DMS114 treated with DMSO at 0.1 percent for 48 hours (cell line): ENCODE results near the gene SNX9.
"Not testable (repeated sequence)": the region's sequence is repeated elsewhere in the genome, so short reads cannot be mapped to it uniquely, and the experiment has no call there.

ENCODE experiments used
- DNase-seq: peaks from one replicate; lab custom pipeline; 2025; ENCODE audit not compliant: unreplicated experiment; lab: John Stamatoyannopoulos, UW

The SNX9 gene

DNA sequence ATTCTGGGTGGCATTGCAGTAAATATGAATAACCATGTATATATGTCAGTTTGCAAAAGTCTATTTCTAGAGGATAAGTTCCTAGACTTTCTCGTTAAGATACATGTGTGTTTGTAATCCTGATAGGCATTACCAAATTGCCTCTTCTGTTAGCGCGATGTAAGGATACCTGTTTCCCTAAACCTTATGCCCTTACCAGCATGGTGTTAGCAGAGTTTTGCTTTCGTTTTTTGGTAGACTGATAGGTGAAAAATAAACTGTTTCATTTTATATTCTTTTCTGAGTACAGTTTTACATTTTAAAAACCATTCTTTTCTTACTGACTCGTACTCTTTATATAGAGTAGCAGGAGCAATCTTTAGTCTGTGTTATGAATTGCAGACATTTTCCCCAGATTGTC lies 32.3 kb downstream of the SNX9 start:
- no peak for DNase-seq

- not testable (repeated sequence) for DNase-seq
Observed at GRCh38 chr6:157855804-157856203, 32.8 kb downstream of the SNX9 start.

DNA sequence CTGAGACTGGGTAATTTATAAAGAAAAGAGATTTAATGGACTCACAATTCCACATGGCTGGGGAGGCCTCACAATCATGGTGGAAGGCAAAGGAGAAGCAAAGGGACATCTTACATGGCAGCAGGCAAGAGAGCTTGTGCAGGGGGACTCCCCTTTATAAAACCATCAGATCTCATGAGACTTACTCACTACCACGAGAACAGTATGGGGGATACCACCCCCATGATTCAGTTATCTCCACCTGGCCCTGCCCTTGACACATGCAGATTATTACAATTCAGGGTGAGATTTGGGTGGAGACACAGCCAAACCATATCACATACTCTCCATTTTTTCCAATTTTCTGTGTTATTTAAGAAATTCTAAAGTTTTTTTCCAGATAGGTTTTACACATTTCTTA lies 35.6 kb downstream of the SNX9 start:
- not testable (repeated sequence) for DNase-seq

DNA sequence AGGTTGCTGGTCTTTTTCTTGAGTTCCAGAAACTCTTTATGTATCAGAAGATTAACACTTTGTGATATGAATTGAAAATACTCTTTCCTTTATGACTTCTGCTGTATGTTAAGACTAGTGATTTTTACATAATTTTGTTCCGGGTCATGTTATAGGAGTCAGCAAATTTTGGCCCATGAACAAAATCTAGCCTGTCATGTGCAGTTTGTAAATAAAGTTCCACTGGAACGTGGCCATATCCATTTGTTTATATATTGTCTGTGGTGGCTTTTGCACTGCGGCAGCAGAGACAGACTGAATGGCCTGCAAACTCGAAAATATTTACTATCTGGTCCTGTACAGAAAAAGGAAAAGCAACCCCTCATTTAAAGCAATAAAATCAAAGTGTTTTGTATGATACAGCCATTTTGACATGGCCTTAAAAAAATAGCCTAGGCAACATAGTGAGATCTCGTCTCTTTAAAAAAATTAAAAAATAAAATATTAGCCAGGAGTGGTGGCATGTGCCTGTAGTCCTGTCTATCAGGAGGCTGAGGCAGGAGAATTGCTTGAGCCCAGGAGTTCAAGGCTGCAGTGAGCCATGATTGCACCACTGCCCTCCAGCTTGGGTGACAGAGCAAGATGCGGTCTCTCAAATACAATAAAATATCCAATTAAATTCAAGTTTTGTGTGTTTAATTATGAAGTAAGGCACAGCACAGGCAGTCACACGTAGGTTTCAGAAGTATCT lies 36.9 kb downstream of the SNX9 start:
- no peak for DNase-seq

DNA sequence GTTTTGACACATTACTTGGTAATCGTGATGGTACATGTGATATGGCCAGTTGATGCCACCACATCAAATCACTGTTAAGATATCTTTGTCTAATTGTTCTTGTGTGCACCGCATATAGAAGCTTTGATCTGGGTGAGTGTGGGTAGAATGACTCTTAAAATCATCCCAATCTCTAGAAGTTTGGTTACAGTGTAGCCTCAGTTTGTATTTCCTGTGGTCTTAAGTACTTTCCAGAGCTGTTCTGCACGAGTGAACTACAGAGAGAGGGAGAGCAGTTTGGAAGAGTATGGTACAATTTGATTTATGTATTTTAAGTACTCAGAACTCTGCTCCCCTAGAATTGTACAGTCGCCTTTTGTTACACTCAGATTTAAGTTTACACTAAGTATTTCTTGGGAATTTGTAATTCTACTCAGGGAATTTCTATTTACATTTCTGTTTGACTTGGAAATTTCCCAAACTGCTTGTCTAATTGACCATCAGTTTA lies 37.5 kb downstream of the SNX9 start:
- no peak for DNase-seq

DNA sequence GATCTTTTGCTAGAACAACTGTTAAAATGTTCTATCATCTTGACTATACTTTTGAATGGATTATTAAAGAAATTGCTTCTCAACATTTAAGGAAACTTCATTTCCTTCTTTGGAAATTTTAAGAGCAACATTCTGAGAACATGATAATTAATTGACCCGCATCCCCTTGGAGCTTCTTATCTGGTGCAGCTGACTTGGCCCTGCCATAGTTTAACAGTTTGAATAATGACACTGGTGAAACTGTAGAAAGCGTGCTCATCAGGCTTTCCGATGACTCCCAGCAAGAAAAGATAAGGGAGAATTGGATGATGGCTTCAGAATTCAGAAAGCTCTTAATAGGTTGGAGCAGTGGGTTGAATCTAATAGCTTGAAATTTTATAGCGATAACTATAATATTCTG lies 38.1 kb downstream of the SNX9 start:
- no peak for DNase-seq

- no peak for DNase-seq
Observed at GRCh38 chr6:157861814-157862213, 38.8 kb downstream of the SNX9 start.

- no peak for DNase-seq
Observed at GRCh38 chr6:157862706-157863105, 39.7 kb downstream of the SNX9 start.

GRCh38 chr6:157864185-157864761 lies 41.2 kb downstream of the SNX9 start:
- DNase-seq: no peak

GRCh38 chr6:157865249-157865648 lies 42.2 kb downstream of the SNX9 start:
- DNase-seq: no peak

GRCh38 chr6:157867155-157867559 lies 44.1 kb downstream of the SNX9 start:
- no peak for DNase-seq

- DNase-seq: no peak
Observed at GRCh38 chr6:157867981-157868380, 44.9 kb downstream of the SNX9 start.

- no peak for DNase-seq
Observed at GRCh38 chr6:157868835-157869234, 45.8 kb downstream of the SNX9 start.

DNA sequence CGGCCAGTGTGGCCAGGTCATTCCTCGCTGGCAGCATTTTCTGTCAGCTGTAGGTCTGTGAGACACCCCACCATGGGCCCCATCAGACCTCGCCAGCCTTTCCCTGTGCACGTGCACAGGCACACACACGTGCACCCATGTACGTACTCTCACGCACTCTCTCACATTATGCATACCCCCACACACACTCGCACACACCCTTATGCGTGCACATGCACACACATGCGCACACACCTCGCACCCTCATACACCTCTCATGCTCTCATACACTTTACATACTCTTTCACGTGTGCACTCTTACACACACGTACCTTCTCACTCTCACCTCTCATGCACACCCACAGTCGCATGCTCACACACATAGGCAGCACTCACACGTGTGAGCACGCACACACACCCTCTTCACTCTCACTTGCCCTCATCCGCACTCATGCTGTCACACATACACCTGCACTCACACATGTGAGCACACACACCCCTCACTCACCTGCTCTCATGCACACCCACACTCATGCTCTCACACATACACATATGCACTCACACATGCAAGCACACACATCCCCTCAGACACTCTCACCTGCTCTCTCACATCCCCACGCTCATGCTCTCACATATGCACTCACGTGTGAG lies 46.7 kb downstream of the SNX9 start:
- no peak for DNase-seq

- DNase-seq: peak; percentile 3
Observed at GRCh38 chr6:157873735-157874344, 50.8 kb downstream of the SNX9 start.

- DNase-seq: no peak
Observed at GRCh38 chr6:157877149-157877548, 54.1 kb downstream of the SNX9 start.

DNA sequence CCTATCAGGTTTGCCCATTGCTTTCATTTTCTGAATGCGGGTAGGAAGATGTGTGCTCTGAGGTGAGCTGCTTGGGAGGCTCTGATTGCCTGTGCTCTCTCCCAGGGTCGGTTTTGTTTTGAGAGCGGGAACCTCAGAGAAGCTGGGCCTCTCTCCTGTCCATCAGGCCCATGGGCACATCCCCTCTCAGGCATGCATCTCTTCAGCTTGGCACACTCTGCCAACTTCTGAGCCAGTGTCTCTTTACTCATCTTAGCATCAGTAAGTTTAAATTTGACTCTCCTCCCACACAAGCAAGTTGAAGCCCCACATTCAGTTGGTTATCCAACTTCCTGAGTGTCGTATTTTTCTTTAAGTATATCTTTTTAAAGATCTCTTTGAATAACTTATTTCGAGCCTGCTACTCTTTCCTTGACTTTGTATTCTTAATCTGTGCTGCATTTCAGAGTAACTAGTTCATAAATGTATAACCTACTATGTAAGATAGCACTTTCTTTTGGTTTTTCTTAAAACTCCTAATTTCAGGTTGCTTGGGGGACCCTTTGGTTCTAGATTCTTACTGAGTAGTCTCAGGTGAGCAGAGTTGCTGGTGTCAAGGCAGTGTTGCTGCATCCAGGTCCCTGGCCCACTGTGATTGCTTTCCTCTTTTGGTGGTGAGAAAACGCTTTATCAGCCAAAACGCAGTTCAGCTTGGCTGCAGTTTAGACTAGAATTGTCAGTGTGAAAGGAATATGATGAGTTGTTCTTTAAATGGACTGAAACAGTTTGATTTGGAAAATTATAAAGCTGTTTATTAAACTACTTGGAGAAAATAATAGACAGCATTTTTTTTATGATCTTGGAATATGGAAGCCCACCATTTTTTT lies 54.8 kb downstream of the SNX9 start:
- no peak for DNase-seq

DNA sequence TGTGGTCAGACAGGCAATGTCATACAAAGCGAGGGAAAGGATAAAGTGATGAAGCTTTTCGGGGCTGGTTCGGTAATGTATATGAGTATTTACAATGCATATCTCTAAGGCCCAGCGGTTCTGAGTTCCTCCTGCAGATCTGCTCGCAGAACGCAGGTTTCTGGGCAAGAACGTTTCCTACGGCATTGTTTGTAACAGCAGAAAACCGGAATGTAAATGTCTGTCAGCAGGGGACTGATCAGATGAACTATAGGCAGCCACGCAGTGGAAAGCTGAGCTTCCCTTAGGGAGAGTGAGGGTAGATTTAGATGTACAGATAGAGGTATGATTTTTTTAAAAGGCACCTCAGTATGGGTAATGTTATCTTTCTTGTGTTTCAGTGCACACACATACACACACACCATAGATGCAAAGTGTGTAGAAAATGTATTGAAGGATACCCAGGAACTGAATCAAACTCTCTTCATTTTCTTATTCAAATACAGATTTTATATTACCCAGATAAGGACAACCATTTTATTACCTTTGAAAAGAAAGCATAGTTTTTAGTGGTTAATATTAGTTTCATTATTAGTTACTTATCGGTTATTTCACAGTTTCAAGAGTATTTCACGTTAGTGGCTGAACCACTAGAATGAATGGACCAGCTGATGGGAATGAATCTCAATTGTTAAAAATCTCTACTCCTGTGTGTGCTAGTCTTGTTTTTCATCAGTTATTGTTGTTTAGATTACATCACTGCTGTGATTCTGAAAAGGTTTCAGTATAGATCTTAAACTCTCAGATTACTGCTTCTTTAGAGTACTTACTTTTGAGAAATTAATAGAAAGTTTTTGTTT lies 56.2 kb downstream of the SNX9 start:
- DNase-seq: no peak

DNA sequence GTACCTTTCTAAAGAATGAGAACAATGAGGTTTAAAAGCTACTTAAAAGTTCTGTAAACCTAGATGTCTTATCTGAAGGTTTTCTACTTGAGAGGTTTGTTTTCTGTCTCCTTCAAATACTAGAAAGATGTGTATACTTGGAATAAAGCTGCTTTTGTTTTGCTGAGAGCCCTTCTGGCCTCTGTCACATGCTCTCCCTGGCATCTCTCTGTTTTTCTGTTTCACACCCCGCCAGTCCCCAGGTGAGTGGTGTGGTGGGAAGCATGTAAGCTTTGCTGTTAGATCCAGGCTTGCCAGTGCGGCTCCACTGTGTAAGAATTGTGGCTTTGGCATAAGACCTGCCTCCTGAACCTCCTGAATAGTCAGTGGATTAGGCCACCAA lies 56.8 kb downstream of the SNX9 start:
- DNase-seq: no peak

DNA sequence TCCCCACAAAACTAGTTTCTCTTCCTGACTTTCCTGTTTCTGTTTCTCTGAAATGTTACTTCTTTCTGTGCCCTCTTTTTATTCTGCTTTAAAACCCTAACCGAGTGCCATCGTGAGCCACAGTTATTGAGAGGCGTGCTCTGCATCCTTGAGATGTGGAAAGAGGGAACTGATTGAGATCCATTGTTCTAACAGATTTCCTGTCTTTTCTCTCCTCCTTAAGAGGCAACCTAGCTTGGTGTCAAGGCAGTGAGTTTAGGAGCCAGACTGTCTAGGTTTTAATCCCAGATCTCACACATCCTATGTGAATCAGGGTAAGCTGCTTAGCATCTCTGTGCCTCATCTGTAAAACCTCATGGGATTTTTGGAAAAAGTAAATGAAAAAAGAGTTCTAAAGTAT lies 57.5 kb downstream of the SNX9 start:
- DNase-seq: no peak
